SK-N-SH treated with all-trans-retinoic acid at 6 μM for 48 hours (cell line): ENCODE measurements around the gene RAB4A.

Experiments
- ATAC-seq: fragments of 200-7000 bp; cut with Tn5 transposase; 3 replicates; pipeline ENCODE4 v1.9.1; 2020; ENCODE audit warnings: mild to moderate bottlenecking, moderate library complexity
- ARNTL ChIP-seq: fragments of 450-650 bp; formaldehyde crosslinking; IDR thresholded peaks from 2 replicates; pipeline ENCODE4 v1.5.0; 2020; ENCODE audit warnings: low read depth, mild to moderate bottlenecking, moderate library complexity, borderline replicate concordance
- BACH2 ChIP-seq: fragments of 250-450 bp; sonication (Bioruptor Pico); IDR thresholded peaks from 2 replicates; pipeline ENCODE4 v1.9.0; 2021; ENCODE audit warnings: mild to moderate bottlenecking, borderline replicate concordance
- CREB5 ChIP-seq: fragments of 250-450 bp; sonication (Bioruptor Pico); IDR thresholded peaks from 2 replicates; pipeline ENCODE4 v1.5.1; 2020; ENCODE audit warnings: low read depth, mild to moderate bottlenecking, moderate library complexity
- CSDC2 ChIP-seq: fragments of 250-450 bp; sonication (Bioruptor Pico); IDR thresholded peaks from 2 replicates; pipeline ENCODE4 v1.5.0; 2020; ENCODE audit warnings: mild to moderate bottlenecking, moderate library complexity
- CSRNP3 ChIP-seq: fragments of 250-450 bp; sonication (Bioruptor Pico); IDR thresholded peaks from 2 replicates; pipeline ENCODE4 v1.5.1; 2021; ENCODE audit warnings: mild to moderate bottlenecking, moderate library complexity
- ESRRG ChIP-seq: fragments of 250-450 bp; sonication (Bioruptor Pico); IDR thresholded peaks from 2 replicates; pipeline ENCODE4 v1.6.1; 2021; ENCODE audit warnings: mild to moderate bottlenecking
- ISL1 ChIP-seq: fragments of 250-450 bp; sonication (Bioruptor Pico); IDR thresholded peaks from 2 replicates; pipeline ENCODE4 v2.1.2; 2022; ENCODE audit warnings: mild to moderate bottlenecking, moderate library complexity
- OSR1 ChIP-seq: fragments of 250-450 bp; sonication (Bioruptor Pico); IDR thresholded peaks from 2 replicates; pipeline ENCODE4 v1.8.0; 2022; ENCODE audit warnings: moderate library complexity, mild to moderate bottlenecking, inconsistent platforms
- PATZ1 ChIP-seq: fragments of 250-450 bp; sonication (Bioruptor Pico); IDR thresholded peaks from 2 replicates; pipeline ENCODE4 v1.8.0; 2020; ENCODE audit warnings: mild to moderate bottlenecking, moderate library complexity, borderline replicate concordance
- PPARA ChIP-seq: fragments of 250-450 bp; sonication (Bioruptor Pico); IDR thresholded peaks from 2 replicates; pipeline ENCODE4 v1.5.0; 2020; ENCODE audit warnings: mild to moderate bottlenecking, borderline replicate concordance
- RARB ChIP-seq: fragments of 250-450 bp; sonication (Bioruptor Pico); IDR thresholded peaks from 2 replicates; pipeline ENCODE4 v1.8.0; 2021; ENCODE audit warnings: mild to moderate bottlenecking, moderate library complexity
- SNAI2 ChIP-seq: fragments of 250-450 bp; sonication (Bioruptor Pico); IDR thresholded peaks from 2 replicates; pipeline ENCODE4 v1.5.0; 2020; ENCODE audit warnings: mild to moderate bottlenecking, moderate library complexity
- TCF4 ChIP-seq: fragments of 250-450 bp; sonication (Bioruptor Pico); IDR thresholded peaks from 2 replicates; pipeline ENCODE4 v1.8.0; 2021; ENCODE audit warnings: mild to moderate bottlenecking, moderate library complexity, borderline replicate concordance
- TOX ChIP-seq: fragments of 250-450 bp; sonication (Bioruptor Pico); IDR thresholded peaks from 2 replicates; pipeline ENCODE4 v1.8.0; 2021; ENCODE audit warnings: mild to moderate bottlenecking, moderate library complexity, borderline replicate concordance
- TSHZ2 ChIP-seq: fragments of 250-450 bp; sonication (Bioruptor Pico); IDR thresholded peaks from 2 replicates; pipeline ENCODE4 v1.5.0; 2020; ENCODE audit warnings: mild to moderate bottlenecking, moderate library complexity
- ZC3H10 ChIP-seq: fragments of 250-450 bp; sonication (Bioruptor Pico); IDR thresholded peaks from 2 replicates; pipeline ENCODE4 v1.5.1; 2021; ENCODE audit warnings: mild to moderate bottlenecking, moderate library complexity
- ZFP3 ChIP-seq: fragments of 250-450 bp; sonication (Bioruptor Pico); IDR thresholded peaks from 2 replicates; pipeline ENCODE4 v1.5.0; 2020; ENCODE audit warnings: mild to moderate bottlenecking, moderate library complexity
- ZFP30 ChIP-seq: fragments of 450-650 bp; formaldehyde crosslinking; IDR thresholded peaks from 2 replicates; pipeline ENCODE4 v1.5.0; 2022; ENCODE audit warnings: mild to moderate bottlenecking, moderate library complexity
- ZNF565 ChIP-seq: fragments of 450-650 bp; formaldehyde crosslinking; conservative IDR thresholded peaks from 2 replicates; pipeline ENCODE4 v1.5.0; 2020; ENCODE audit warnings: low read depth, mild to moderate bottlenecking, moderate library complexity
- ZNF70 ChIP-seq: fragments of 450-650 bp; formaldehyde crosslinking; IDR thresholded peaks from 2 replicates; pipeline ENCODE4 v1.5.0; 2020; ENCODE audit warnings: mild to moderate bottlenecking, moderate library complexity
- ZNF8 ChIP-seq: fragments of 450-650 bp; formaldehyde crosslinking; IDR thresholded peaks from 2 replicates; pipeline ENCODE4 v1.5.0; 2020; ENCODE audit warnings: mild to moderate bottlenecking, moderate library complexity

RAB4A gene

GRCh38 chr1:229280037-229280828, 9.3 kb downstream of the RAB4A start:
- peak; percentile 45; the same call in 2 of the 3 replicates for ATAC-seq
- TF ChIP-seq ZC3H10 (CRISPR knock-in tag) (no peak), SNAI2 (CRISPR knock-in tag) (no peak), RARB (no peak), OSR1 (CRISPR knock-in tag) (no peak), ARNTL (CRISPR knock-in tag) (no peak), BACH2 (no peak), ESRRG (CRISPR knock-in tag) (no peak), ZFP30 (CRISPR knock-in tag) (no peak), ZNF565 (CRISPR knock-in tag) (no peak)

GRCh38 chr1:229280921-229281320, 10.0 kb downstream of the RAB4A start:
- no peak for TF ChIP-seq ZNF70 (CRISPR knock-in tag)
- TF ChIP-seq PATZ1 = no peak
- TF ChIP-seq TOX (CRISPR knock-in tag) = no peak
- no peak for TF ChIP-seq ZFP30 (CRISPR knock-in tag)
- TF ChIP-seq CSDC2 (CRISPR knock-in tag) = no peak
- no peak for TF ChIP-seq SNAI2 (CRISPR knock-in tag)
- TF ChIP-seq TSHZ2 (CRISPR knock-in tag) = no peak
- TF ChIP-seq TCF4 (CRISPR knock-in tag) = no peak
- TF ChIP-seq RARB = no peak
- no peak for TF ChIP-seq CREB5
- no peak for TF ChIP-seq PPARA (CRISPR knock-in tag)
- TF ChIP-seq ESRRG (CRISPR knock-in tag) = no peak
- no peak for TF ChIP-seq ISL1
- ATAC-seq = no peak

- no peak for ATAC-seq
- TF ChIP-seq TSHZ2 (CRISPR knock-in tag) (no peak), CSRNP3 (CRISPR knock-in tag) (no peak), ESRRG (CRISPR knock-in tag) (no peak), ZC3H10 (CRISPR knock-in tag) (no peak), TCF4 (CRISPR knock-in tag) (no peak), ZNF70 (CRISPR knock-in tag) (no peak), CREB5 (no peak), CSDC2 (CRISPR knock-in tag) (no peak), TOX (CRISPR knock-in tag) (no peak), BACH2 (no peak), PPARA (CRISPR knock-in tag) (no peak), ZNF565 (CRISPR knock-in tag) (no peak), SNAI2 (CRISPR knock-in tag) (no peak), ZFP30 (CRISPR knock-in tag) (no peak), ZFP3 (CRISPR knock-in tag) (no peak), ISL1 (no peak), ZNF8 (no peak), PATZ1 (no peak), RARB (no peak), OSR1 (CRISPR knock-in tag) (no peak)
Observed at GRCh38 chr1:229281339-229281926, 10.5 kb downstream of the RAB4A start.
